CD4-positive, alpha-beta T cell treated with Interleukin-15 for 1 hour (primary cell): ENCODE data around the gene ERG.
A peak's percentile ranks its signal among the peaks of the same experiment; 100 is the strongest.

ENCODE experiments used
- DNase-seq: peaks from one replicate; pipeline ENCODE4 v3.0.0-alpha.2; 2020

Gene ERG, protein sequence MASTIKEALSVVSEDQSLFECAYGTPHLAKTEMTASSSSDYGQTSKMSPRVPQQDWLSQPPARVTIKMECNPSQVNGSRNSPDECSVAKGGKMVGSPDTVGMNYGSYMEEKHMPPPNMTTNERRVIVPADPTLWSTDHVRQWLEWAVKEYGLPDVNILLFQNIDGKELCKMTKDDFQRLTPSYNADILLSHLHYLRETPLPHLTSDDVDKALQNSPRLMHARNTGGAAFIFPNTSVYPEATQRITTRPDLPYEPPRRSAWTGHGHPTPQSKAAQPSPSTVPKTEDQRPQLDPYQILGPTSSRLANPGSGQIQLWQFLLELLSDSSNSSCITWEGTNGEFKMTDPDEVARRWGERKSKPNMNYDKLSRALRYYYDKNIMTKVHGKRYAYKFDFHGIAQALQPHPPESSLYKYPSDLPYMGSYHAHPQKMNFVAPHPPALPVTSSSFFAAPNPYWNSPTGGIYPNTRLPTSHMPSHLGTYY

DNA sequence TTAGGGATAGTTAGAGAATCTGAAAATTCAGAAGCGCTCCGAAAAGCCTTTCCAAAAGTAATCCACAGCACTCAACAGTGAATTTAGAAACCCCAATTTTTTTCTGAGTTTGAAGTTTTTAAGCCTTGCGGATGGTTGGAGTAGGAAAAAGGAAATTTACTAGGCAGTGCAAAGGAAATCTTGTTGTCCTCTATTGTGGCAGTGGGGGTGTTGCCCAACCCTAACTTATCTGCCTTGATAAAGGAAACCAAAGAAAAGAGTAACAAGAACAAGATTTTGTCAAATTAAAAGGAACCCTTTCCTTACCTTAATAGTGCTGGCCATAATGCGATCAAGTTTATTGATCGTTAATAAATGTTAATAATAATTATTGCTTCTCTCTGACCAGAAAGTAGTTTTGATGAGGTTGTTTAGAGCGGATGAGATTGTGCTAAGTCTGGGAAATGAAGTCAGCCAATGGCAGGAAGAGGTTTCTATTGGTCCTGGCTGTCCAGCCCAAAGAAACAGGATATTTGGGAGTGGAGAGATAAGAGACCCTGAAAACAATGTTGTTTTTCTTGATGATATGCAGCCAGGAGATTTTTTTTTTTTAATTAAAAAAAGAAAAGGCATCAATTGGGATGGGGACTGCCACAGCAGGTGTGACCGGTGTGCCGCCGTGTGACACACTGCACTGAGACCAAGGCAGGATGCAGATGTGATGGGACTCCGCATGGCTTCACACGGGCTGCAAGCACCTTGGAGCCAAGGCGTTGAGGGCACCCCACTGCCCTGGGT, at the start of gene ERG:
TSS of gene ERG (minus strand) at position 421 of the 777 bp plus-strand sequence. CDS start at position 324, 97 bp downstream.
- DNase-seq: no peak

DNA sequence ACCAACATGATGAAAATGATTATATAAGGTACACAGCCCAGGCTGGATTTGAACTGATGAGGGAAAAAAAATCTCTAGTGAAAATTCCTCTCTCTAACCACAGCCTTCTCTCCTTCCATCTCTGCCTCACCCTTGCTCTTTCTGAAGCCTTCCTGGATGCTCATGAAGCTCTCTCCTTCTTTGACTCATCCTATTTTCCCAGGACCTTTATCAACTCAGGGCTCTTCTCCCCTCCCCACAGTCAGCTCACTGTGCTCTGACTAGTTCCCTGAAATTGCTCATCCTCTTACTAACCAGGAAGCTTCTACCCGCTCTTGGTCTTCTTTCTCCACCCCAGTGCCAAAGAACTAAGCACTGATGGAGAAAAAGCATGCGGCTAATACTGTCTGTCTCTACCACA, 46.4 kb upstream of the ERG start:
- DNase-seq: no peak

DNA sequence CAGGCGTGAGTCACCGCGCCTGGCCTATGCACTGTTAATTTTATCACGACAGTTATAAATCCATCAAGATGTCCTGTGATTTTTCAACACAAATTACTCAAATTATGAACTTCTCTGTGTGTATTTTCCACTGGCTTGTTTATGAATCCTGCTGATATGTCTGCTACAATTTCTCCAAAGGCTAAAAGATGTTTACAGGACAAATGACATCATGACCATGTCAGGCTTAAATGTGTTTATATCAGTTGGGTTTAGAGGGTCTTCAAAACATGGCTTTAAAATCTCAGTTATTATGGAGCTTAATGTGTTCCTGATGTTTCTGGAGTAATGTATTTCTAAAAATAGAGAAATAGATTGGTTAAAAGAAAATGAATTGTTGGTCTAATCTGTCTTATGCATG, 44.0 kb upstream of the ERG start:
- no peak for DNase-seq

DNA sequence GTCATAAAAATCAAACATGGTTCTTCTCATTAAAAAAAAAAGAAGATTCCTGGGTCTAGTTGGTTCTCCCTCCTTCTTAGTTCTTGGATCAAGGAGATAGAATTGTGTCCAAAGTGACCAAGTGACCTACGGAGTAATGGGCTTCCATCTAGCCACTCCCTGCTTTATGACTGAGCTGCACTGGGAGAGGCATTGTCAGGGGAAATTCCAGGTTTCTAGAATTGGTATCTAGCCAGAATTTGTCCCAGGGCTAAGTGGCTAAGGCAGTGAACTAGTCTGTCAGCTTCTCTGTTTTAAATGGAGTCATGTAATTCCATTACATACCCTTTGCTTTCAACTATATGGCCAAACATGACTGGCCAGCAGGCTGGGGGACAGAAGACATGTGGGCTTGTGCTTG, 40.1 kb upstream of the ERG start:
- no peak for DNase-seq

DNA sequence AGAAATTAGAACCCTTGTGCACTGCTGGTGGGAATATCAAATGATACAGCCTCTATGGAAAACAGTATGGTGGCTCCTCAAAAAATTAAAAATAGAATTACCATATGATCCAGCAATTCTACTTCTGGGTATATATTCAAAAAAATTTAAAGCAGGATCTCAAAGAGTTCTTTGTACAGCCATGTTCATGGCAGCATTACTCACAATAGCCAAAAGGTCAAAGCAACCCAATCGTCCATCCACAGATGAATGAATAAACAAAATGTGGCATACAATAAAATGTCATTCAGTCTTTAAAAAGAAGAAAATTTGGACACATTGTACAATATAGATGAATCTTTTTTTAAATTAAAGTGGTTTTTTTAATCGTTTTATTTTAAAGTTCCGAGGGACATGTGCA, 36.3 kb upstream of the ERG start:
- DNase-seq: no peak

DNA sequence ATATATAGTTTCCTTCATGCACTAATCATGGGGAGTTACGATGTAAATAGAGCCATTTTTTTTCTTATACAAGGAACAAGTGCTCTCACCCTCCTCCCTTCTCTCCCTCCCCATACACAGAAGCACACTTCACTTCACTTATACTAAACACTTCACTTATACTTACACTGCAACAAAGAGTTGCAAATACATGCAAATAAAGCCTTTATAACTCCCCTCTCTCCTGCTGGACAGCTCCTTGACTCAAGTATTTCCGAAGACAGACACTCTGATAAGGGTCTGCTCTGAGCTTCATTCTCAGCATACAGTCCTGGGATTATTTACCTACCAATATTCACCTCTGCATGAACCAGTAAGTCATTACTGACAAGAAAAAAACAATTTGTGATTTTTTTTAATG, 35.6 kb upstream of the ERG start:
- no peak for DNase-seq

DNA sequence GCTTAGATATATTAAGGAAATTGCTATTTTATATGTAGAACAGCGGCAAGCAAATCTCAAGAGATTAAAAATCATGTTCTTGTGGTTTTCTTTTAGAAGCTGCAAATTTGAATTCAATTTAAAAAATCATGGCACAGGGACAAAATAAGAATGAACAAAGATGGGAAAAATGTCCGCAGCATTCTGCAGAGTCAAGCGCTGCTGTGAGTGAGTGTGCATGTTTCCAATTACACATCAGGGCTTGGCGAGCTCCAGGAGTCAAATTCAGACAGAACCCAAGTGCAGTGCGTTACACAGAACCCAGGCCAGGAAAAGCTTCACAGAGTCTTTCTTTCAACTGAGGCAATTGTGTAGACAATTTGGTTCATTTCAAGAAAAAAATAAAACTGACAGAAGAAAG, 33.3 kb upstream of the ERG start:
- no peak for DNase-seq

DNA sequence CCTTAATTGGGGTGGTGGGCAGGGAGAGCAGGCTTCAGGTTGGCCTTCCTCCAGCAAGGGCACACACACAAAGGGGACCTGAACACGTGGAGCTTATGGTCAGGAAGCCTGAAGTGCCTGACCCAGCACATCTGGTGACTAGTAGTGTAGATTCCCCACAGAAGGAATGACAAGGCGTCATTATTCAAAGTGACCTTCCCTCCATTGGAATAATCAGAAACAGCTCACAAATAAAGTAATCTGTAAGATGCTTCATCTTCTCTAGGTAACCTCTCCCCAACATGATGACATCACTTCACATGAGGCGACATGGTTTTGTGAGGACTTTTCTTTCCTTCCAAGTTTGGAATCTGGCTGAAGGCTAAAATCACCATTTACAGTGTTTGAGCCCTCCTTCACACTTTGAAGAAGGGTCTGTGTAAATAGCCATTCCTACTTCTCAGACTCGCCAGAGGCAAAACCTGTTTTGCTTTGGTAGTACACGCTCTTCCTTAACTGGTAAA, 32.8 kb upstream of the ERG start:
- DNase-seq: no peak

DNA sequence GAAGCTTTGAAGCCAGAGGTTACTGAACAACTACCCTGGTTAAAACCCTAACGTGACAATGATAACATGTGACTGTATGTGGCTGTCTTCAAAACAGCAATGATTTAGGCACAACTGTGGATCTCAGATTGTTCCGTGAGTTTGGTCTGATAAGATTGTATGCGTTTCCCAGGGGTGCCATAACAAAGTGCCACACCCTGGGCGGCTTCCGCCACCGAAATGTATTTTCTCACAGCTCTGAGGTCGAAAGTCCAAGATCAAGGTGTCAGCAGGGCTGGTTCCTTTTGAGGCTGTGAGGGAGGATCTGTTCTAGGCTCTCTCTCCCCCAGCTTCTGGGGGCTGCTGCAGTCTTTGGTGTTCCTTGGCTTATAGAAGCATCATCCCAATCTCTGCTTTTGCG, 29.5 kb upstream of the ERG start:
- no peak for DNase-seq

DNA sequence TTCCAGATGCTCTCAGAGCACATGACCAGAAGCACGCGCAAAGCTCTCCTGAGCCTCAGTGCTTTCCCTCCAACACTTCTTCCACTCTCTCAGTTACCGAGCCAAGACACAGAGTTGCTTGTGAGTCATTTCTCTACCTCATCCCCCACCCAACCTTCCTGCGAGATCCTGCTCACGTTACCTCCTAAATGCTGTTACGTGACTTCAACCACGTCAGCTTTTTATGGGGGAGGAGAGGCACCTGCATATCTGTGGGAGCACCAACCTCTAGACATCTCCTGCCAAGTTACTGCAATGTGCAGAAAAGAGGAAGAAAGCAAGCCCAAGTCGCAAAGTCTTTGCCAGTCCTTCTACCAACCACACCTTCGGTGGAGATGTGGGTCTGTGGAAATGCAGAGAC, 27.2 kb upstream of the ERG start:
- no peak for DNase-seq

DNA sequence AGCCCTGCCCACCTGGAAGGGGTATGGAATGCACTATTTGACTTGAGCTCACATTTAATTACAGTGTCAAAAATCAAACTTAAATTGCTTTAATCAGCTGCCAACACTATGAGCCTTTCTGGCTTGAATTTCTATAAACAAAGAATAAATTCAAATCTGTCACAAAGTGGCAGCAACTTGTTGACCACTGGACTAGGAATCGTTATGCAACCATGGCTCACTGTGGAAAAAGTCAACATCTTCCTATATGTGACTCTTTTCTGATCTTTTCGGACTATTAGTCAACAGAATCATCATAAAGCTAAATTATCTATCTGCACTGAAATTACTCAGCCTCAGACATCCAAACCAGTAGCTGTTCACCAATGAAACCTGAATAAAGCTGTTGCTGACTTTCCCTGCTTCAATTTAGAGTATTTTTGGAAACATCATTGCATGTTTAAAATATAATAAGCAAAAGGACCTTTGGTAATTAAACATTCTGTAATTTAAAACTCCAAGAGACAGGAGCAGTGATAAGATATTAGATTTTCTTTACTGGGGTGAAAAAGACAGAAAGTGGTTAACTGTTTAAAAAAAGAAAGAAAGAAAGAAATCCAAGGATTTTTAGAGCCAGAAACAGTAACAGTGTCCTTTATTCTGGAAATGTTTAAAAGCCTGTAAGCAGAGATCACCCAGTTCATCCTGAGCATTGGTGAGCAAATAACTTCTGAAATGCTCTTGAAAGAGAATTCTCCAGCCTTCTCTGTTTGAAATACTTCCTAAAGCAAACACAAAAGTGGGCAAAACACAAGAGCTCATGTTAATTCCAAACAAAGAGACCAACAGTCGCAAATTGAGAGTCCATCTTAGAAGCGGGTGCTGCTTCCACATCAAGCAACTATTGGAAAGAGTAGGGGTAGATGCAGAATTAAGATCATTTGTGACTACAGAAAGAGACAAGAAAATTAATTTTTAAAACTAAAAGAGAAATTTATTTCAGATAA, 26.2 kb upstream of the ERG start:
- DNase-seq: no peak

DNA sequence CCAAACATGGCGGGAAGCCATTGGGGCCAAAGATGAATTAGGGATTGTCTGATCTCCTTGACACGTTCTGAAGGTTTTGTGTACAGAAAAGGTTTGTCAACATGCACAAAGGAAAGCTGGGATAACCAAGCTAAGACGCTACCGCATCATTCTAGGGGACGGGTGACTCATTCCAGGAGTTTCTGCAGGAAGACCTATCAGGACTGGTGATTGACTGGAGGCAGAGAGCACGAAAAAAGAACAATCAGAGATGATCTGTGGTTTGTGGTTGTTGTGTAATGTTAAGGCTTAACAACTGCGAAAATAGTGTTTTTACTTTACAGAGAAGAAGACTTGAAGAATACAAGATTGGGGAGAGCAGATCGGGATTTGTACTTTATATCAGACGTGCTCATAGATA, 22.2 kb upstream of the ERG start:
- DNase-seq: no peak

DNA sequence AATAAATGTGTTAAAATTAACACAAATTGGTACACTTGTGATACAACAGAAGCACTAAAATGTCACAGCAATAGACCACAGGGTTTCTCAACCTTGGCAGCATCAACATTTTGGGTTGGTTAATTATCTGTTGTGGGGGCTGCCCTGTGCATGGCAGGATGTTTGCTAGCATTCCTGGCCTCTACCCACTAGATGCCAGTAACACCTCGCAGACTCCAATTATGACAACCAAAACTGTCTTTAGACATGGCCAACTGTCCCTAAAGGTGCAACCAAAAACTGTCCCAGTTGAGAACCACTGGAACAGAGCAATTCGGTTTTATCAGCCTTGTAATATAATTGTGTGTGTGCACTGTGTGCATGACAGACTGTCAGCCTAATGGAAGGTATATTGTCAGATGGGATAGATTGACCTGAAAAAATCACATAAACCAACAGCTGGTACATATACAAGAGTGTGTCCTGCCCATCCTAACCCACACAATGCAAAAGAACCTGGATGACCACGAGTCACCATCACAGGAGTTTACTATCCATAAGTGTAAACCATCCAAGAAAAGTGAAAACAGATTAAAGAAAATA, 13.5 kb upstream of the ERG start:
- no peak for DNase-seq

DNA sequence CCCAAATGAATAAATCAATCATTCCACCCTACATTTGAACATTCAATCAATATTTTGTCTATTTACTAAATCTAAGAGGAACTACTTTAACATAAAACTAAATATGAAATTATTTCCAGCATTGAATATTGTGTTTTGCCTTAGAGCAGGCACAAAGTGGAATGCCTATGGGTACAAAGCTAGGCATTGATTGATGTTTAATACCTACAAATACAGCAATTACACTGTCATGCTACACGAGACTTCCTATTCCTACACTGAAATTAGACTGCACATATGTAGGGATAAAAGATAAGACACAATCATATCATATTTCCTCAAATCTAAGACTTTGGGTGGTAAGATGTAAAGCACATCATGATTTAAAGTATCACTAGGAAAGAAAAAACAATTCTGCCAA, 12.9 kb upstream of the ERG start:
- DNase-seq: no peak

DNA sequence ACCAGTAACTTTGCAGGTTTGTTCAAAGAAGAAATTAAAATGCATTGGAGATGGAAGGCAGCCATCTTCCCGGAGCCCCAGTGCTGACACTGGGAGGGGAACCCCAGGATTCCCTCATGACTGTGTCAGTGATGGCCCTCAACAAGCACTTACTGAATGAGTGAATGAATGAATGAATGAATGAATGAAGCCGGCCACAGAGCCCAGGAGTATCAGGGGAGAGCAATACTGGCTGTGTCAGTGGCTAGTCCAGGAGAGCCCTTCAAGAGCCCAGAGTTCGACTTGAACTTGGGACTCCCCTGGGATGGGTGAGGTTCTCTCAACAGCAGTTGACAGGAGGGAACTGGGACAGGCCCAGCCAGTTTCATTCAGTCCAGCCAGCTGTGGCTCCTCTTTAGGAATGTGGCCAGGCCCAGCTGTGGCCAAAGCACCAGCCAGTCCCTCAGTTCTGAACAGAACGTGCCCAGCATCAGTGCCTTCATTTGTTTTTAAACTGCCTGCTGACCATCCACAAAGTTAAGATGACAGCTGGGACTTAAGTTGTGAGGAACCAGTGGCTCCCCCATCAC, 9.2 kb upstream of the ERG start:
- DNase-seq: no peak

DNA sequence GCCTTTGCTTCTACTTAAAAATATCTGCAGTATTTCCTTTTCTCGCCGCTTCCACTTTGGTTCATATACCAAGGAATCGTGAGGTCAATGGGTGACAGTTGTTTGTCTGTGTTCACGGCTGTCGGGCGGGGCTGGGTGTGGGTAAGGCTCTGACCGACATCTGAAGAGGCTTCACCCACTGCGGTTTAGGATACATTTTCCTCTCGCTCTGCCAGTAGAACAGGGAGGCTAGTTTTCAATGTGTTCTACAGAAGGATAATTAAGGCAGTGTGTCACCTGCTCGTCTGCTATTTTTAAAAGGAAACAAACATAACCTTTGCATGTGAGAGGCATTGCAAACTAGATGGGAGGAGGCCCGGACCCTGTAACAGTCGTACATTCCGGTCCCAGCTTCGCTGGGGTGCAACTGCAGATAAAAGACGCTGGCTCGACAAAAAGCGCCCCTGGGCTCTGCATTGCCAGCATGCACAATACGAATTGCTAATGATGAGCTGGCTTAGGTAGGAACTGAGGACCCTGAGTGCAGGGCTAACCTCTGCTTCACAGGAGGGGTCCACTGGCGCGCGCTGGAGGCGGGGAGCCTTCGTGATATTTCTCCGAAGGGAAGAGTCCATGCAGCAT, 8.5 kb upstream of the ERG start:
- peak; percentile 37 for DNase-seq

DNA sequence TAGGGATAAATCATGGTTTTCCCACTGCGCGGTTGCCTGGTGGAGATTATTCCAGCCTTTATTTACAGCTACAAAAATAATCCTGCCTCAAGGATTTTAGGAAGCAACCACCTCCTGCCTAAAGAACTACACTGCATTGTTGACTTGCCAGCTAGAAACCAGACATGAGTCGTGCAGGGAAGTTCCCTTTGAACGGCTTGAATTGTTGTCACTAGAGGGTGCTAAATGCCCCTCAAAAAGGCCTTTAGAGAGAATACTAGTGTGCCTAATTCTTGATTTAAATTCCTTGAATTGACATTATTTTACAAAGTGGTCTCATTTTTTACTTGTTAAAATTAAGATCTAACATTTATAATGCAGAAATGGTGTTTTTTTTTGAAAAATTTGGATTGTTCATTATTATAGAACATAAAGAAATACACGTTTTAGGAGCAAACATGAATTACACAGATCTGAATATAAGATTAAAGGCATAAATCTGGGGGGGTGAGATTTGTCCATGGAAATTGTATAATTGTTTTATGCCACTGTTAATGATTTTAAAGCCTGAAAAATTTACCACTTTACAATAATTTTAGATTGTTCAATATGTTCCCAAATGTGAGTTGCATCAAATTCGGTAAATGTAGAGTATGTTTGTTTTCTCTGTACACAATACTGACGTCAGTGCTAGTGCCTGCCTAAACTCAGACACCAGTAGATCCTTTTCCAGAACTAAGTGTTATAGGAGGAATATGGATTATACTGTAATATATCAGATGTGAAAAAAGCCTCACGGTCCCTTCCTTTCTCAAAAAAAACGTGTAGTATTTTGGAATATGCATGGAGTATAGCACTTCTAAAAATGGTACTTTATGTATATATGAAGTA, 7.6 kb upstream of the ERG start:
- DNase-seq: no peak

DNA sequence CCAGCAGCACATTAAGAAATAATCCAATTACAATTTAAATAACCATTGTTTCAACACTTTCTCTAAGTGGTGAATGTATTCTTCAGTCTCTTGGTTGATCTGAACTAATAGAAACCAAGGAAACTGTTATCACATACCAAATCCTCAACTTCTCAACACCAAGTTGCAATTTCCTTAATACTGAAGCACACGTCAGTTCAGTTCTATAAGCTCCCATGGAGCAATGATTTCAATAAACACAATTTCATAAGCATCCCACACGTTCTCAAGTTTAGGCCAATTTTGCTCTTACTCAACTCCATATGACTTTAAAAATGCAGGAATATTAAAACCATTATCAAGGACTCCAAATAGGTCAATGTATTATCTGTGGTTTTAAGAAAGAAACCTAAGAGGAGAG, 5.8 kb upstream of the ERG start:
- DNase-seq: no peak

DNA sequence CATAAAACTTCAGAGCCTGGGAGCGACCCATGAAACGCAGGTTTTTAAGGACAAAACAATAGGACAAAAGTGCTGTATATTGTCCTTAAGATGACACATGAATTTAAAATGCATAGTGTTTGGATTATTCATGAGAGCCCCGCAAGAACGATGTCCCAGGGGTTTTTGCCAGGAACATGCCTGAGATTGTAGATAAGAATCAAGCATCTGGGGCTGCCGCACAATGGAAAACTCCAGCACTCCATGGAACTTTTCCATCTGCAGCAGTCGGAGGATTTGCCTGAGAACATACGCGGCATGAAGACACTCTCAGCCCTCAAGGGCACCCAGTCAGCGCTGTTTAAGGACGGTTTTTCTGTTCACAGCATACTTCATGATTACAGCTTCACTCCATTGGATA, 5.3 kb upstream of the ERG start:
- DNase-seq: no peak

DNA sequence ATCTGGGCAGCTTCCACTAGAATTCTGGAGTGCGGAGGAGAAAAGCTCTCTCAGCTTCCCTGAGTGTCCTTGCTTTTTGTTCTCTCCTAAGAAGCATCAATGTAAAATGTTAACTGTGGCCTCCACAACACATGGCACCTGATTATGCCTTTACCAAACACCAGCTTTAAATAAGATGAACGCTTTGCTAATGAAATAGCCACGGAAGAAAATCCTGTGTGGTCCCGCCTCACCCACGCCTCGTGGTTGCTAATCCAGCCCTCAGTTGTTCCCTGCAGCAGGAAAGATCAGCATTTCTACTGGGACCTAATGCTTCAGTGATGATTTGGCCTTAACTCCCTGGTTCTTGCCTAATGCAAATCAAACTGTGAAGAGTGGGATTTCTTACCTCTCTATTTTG, 1.8 kb upstream of the ERG start:
- DNase-seq: no peak

DNA sequence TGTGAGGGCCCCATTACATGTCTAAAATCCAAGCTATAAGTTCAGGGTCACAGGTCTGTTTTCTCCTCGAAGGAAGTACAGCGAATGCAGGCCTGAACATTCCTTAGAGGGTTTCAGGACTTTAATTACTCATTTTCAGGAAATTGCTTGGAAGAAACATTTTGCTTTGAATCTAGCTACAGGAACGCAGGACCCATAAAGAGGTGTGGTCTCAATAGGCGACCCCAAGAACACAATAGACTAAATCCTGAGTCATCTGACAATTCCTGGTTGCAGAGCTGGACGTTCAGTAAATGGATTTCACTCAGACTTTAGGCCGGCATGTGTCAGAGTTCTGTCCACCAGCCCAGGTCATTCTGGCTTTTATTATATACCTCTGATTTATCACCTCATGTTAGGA, 1.0 kb upstream of the ERG start:
- no peak for DNase-seq
